HTR-8/SVneo (cell line): ENCODE data around the gene ATP1A2.
"Not testable (repeated sequence)": the region's sequence is repeated elsewhere in the genome, so short reads cannot be mapped to it uniquely, and the experiment has no call there.

Experiments
- DNase-seq: peaks from one replicate; pipeline ENCODE4 v3.0.0; 2011; ENCODE audit warnings: low spot score, mixed read lengths; ENCODE audit not compliant: insufficient read length
- FAIRE-seq: peaks from 2 replicates; lab custom pipeline; 2011; peaks lifted over from hg19 to GRCh38; lab: Jason Lieb, UNC

Gene ATP1A2

DNA sequence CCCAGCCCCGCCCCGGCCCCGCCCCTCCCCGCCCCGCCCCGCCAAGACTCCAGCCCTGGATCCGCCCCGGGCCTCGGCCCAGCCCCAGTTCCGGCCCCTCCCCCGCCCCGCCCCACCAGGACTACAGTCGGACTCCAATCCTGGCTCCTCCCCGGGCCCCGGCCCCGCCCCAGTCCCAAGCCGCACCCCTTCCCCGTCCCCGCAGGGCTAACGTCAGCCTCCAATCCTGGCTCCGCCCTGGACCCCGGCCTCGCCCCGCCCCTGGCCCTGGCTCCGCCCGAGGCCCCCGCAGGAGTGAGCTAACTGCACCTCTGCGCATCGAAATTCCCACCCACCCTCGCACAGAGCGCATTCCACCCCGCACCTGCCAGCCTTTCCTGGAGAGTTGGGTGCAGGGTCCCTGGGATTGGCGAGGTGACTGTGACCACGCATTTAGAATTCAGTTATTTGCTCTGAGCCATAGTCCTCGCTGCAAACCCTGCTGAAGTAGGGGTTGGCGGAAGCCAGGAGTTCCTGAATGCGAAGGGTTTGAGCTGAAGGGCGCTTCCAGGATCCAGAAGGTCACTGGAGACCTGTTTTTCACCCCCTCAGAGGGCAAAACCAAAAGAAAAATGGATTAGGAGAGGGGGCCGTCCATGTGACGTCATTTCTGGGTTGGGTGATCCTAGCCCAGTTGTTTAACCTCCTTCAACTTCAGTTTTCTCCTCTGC lies 16.6 kb upstream of the ATP1A2 start:
- FAIRE-seq (no peak), DNase-seq (peak; percentile 91)

DNA sequence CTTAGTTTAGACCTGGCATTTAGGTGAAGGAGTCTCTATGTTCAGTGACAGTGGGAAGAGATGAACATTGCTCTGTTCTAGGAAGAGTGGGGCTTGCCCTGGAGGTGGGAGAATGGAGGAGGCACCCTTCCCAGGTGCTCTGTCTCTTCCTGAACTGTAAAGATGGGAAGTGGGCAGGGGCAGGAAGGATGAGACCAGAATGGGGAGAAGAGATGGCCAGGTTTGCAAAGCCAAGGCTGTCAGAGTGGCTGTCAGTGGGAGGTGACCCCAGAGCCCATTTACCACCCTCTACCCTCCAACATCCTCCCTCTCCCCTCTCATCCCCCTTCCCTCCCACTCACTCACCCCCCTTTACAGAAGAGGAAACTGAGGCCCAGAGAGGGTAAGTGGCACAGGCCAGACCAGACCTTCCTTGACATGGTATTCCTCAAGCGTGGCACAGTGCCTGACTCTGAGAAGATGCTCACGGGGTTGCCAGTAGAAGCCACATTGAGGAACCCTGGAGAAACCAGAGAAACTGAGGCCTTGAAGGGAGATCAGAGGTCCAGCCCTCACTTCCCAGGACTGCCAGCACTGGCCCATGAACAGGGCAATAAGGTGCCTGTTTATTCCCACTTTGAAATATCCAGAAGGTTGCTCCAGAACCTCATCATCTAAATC lies 15.7 kb upstream of the ATP1A2 start:
- no peak for DNase-seq
- FAIRE-seq, result no peak

DNA sequence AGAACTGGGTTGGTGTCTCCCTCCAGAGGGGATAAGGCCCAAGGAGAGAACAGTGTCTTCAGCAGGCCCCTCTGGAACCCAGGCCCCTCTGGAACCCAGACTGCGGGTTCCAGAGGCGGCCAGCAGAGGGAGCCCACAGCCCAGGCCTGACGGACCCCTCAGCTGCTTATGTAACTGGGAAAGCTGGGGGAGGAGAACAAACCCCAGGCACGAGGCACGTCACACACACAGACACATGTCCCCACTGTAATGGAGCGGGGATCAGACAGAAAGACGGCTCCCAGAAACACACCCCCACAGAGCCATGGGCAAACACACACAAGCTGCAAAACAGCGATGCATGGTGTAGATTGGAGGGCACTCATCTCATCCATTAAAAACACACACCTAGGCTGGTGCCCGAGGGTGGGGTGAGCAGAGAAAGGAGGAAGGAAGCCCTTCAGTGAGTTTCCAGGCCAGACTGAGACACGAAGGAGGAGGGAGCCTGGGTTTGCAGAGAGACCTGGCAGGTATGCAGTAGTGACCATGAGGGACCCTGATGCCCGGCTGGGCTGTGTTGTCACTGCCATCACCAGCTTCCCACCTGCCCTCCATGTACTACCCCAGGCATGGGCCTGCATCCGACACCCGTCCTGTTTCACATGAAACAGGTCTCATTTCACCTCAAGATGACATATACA lies 14.4 kb upstream of the ATP1A2 start:
- peak; percentile 16 for FAIRE-seq
- DNase-seq, result peak; percentile 76

DNA sequence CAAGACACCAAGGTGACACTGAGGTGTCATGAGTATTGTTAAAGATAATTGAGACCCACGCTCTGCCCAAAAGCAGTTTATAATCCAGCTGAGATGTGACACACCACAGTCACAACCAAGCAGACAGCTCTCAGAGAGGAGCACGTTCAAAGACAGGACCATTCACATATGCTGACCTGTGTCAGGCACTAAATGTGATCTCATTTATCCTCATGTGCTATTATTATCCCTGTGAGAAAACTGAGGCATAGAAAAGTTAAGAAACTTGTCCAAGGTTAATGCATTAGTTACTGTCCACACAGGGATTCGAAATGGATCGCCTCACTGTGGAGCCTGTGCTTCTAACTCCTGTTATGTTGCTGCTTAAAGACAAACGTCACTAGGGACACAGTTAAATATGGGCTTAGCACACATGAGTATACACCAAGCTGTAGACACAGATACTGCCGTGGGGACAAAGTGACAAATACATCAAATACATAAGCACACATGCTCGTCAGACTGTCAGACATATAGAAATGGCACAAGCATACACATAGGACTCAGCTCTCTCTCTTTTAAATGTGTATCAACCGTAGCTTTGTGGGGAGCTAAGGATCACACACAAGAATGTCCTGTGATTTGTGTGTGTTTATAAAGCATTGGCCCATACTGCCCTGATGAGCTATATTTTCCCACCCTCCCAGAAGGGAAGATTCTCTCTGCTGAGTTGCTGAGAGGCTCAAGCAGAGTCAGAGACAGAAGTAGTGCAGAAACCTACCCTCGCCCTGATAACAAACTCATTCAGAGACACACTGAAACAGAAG lies 13.6 kb upstream of the ATP1A2 start:
- FAIRE-seq (no peak), DNase-seq (no peak)

DNA sequence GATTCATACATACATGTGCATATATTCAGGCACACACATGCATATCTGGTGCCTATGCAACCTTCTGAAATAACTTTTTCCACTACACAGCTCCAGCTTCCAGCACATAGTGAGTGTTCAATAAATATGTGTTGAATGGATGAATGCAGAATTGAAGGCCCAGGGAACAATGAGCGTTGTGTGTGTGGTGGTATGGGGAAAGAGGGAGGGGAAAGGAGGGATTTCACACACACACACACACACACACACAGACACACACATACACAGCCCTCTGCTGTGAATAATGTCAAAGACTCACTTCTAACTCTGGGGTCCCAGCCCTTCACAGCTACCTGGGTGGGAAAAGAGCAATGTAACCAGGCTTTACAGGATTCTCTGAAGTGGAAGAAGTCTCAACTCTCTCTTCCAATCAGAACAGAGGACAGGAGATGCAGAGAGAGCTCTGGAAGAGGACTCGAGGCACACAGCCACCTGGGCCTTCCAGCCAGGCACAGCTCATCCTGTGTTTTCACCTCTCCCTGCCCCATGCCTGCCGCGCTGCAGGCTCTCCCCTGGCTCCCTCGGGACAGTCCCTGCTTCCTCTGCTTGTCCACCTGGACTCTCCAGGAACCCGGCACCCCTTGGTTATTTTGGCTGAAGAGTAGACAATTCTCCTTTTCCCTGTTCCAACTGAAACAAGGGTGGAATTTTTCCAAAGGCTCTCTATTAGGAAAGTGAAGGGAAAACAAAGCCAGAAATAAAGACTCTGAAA lies 11.7 kb upstream of the ATP1A2 start:
- FAIRE-seq, result no peak
- no peak for DNase-seq

DNA sequence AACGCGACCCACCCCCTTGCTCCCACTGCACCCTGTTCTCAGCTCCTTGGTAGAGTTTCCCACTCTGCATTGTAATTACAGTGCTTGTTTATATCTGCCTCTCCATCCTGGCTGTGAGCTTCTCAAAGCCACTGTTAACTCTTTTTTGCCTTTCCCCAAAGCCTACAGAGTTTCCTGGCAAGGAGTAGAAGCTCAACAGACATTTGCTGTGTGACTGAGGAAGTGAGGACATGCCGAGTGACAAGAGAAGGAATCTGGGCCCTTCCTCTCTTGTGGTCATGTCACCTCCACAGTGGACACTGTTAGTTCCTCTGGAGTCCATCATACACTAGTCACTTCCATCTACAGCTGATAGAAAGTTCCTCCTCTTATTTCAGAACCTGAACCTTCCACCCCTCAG lies 11.1 kb upstream of the ATP1A2 start:
- FAIRE-seq, result no peak
- no peak for DNase-seq

DNA sequence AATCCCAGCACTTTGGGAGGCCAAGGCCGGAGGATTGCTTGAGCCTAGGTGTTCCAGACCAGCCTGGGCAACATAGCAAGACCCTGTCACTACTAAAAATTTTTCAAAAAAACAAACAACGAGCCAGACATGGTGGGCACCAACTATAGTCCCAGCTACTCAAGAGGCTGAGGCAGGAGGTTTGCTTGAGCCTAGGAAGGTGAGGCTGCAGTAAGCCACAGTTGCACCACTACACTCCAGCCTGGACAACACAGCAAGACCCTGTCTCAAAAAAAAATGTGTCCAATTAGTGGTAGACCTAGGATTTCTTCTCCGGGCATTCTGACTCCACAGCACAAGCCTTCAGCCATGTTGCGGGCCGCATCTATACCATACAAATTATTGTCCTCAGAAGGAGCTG lies 10.4 kb upstream of the ATP1A2 start:
- no peak for FAIRE-seq

DNA sequence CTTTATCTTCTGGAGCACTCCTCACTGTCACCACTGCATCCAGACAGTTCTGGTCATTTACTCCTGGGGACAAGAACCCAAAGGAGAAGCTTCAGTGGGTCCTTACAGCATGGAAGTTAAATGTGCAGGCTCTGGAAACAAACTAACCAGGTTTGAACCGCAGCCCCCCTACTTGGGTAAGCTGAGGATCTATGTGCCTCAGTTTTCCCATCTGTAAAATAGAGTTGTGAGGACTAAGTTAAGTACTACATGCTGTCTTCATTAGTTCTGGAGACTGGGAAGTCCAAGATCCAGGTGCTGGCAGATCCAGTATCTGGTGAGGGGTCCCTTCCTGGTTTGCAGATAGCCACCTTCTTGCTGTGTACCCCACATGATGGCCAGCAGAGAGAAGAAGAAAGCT lies 8.0 kb upstream of the ATP1A2 start:
- FAIRE-seq (no peak), DNase-seq (no peak)

More for the DNA sequence above, 10.4 kb upstream of the ATP1A2 start:
- DNase-seq, result no peak

DNA sequence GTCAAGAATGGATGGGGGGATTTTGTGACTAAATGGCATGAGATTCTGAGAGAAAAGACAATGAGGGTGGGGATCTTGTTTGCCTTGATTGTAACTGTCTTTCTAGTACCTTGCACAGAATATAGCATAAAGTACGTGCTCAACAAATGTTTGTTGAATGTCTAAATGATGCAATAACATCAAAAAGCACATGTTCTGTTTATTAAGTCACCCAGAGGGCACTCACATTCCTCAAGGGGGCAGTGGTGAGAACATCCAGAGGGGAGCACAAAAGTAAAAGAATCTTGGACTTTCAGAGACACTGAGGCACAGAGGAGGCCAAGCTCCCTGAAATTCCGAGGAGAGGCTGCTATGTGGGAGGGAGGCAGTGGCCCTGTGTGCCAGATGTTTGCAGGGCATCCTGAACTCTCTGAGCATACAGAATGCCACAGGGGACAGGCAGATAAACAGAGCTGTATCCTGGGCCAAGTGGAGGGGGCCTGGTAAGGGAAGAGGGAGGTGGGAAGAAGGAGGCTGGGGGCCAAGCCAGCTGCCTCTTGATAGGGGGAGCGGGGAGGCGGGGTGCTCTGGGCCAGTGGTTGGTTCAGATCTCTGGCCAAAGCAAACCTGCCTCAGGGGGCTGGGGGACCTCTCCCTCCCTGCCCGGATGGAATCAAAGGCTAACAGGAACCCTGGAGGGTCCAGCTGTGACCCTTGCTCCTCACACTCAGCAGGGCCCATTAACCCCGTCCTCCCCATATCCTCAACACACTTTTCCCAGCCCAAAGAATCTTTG lies 6.5 kb upstream of the ATP1A2 start:
- FAIRE-seq (no peak), DNase-seq (no peak)

DNA sequence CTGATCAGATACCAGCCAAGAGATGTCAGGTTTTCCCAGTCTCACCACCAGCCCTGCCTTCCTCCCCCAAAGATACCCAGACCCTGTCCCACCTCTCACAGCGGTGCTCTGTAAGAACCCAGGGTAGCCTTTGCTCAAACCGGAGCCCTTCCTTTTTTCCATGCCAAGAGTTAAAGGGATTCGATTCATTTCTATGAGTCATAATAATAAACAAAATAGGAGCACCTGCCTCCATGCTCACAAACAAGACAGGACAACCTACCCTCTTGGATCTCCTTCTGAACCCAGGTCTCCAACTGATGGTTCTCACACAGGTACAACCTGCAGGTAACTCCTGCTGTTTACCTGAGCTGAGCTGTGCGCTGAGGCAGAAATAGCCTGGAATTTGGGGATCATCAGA lies 5.9 kb upstream of the ATP1A2 start:
- no peak for DNase-seq
- no peak for FAIRE-seq

DNA sequence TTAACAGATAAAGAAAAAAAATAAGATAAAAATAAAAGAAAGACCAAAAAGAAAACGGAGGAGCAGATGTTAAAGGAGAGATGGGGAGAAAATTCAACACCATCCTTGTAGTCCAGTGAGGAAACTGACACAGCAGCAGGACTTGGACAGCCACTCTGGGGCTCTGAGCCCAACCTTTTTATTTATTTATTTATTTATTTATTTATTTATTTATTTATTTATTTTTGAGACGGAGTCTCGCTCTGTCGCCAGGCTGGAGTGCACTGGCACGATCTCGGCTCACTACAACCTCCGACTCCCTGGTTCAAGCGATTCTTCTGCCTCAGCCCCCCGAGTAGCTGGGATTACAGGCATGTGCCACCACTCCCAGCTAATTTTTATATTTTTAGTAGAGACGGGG lies 4.1 kb upstream of the ATP1A2 start:
- FAIRE-seq, DNase-seq: not testable (repeated sequence)

DNA sequence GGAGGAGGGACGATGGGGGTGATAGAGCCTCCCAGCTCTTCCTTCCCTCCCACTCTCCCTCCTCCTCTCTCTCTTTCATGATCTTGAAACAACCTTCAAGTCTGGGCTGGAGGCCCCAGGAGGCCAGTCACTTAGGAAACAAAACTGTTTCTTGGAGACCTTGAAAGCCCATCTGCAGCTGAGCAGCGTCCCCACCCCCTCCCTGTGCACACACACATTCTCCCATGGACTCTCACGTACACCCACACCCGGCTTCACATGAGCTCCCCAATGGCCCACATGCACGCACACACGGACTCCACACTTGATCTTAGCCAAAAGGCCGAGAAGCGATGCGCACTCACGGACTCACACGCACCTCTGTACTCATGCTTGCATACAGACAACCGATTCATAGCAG lies 3.2 kb upstream of the ATP1A2 start:
- DNase-seq (no peak), FAIRE-seq (no peak)

DNA sequence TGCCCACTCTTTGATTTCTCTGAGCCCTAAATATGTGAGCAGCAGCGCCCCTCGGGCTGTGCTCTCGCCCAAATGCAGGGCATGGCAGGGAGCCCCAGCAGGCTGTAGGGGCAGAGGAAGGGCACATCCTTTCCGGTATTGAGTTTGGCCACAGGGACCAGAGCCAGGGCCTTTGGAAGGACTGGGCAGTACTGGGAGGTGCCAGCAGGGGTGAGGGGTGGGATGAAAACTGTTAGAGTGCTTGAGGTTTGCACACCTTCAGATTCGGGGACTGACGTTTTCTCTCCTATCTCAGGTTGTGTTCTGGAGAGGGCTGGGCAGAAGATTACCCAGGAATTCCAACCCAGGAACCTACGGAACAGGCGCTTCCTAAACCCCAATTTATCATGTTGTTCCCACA lies 2.2 kb upstream of the ATP1A2 start:
- FAIRE-seq, result no peak

DNA sequence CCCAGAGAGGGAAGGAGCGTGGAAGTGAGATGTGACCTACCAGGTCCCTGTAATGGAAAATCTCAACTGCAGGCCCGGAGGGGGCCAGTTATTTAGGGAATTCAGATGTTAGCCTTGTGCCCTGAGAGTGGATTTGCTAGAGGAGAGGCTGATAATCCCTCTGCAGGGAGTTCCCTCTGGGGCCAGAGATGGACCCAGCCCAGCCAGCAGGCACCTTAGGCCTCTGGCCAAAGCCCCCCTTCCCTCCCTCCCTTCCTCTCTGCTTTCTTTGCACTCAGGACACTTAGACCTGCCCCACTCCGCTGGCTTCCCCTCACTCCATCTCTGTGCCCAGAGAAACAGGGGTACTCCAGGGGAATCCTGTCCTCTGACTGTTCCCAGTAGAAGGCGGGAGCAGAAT lies 1.5 kb upstream of the ATP1A2 start:
- no peak for DNase-seq
- no peak for FAIRE-seq

More for the DNA sequence above, 2.2 kb upstream of the ATP1A2 start:
- DNase-seq, result no peak

DNA sequence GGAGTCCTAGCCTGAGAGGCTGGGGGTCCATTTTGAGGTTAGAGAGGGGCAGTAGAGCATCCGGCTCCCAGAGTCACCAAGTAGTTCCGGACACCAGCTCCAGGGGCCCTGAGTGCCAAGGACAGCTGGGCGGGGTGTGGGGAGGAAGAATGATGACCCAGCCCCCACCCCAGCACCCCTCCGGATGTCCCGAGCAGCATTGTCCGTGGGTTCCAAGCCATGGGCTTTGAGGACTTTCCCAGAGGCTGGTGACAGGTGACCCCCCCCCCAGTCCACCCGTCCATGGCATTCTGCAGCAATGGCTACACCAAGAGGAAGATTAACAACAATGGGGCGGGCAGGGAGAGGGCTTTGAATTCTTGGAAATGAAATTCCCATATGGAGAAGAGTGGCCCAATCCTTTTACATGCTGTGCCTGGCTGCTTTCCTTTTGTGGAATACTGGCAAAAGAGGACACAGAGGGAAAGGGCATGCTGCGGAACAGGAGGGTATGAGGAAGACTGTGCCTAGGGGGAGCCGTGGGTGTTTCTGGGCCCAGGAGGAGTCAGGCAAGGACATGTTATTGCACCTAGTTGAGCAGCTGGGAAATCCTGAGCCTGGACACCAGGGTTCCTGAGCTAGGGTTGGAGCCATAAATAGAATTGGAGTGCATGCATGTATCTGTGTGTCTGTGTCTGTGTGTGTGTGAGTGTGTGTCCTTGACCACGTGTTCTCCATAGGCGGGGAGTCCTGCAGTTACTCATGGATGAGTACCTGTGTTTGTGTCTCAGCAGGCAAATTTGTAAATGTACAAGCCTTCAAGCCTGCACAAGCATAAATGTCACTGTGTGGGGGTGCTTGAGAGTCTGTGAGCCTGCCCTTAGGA lies 956 bp downstream of the ATP1A2 start:
- FAIRE-seq, result no peak

DNA sequence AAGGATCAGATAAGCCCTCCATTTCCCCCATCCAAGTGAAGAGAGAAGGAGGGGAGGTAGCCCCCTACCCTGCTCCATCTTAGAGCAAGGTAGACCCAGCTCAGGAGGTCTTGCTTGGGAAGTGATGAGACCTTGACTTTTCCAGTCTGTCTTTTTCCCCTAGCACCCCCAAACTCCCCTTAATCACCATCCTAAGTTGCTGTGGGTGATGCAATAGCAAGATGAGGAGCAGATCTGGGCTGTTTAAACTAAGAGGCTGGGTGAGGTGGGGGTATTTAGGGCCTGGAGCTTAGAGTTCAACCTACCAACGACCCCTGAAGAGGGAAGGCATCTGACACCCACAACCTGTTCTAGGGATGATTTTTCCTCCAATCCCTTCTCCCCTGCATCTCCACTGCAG lies 1.7 kb downstream of the ATP1A2 start:
- DNase-seq (no peak), FAIRE-seq (no peak)

More for the DNA sequence above, 956 bp downstream of the ATP1A2 start:
- DNase-seq, result no peak

DNA sequence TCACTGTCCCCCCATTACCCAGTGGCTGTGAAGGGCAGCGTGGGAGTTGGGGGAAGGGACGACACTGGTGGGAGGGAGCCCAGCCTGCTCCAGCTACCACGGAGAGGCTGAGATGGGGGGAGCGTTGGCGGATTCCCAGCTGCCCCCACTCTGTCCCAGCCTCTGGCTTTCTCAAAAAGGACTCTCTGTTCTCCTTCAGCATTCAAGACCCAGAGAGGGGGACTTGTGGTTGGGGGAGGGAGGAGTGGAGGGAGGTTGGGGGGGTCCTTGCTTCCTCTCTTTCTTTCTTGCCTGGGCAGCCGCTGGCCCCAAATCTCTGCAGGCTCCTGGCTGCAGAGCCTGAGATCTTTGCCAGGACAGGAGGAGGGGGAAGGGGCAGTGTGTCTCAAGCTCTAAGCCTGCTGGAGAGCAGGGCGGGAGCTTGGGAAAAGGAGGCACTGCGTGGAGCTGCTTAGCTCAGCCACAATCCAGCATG lies 2.2 kb downstream of the ATP1A2 start:
- no peak for DNase-seq
- FAIRE-seq, result no peak

DNA sequence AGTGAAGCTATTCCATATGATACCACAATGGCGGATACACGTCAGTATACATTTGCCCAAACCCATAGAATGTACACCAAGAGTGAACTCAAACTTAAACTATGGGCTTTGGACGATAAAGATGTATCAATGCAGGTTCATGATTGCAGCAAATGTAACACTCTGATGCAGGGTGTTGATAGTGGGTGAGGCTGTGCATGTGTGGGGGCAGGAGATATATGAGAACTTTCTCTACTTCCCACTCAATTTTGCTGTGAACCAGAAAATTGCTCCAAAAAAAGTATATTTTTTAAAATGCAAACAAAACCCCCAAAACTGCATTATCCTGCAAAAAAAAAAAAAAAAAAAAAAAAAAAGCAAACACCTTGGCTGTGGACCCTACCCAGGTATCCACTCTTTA lies 3.4 kb downstream of the ATP1A2 start:
- no peak for FAIRE-seq
- DNase-seq, result no peak
